Measurements from ENCODE around the gene TSPAN31.

TSPAN31 gene

DNA sequence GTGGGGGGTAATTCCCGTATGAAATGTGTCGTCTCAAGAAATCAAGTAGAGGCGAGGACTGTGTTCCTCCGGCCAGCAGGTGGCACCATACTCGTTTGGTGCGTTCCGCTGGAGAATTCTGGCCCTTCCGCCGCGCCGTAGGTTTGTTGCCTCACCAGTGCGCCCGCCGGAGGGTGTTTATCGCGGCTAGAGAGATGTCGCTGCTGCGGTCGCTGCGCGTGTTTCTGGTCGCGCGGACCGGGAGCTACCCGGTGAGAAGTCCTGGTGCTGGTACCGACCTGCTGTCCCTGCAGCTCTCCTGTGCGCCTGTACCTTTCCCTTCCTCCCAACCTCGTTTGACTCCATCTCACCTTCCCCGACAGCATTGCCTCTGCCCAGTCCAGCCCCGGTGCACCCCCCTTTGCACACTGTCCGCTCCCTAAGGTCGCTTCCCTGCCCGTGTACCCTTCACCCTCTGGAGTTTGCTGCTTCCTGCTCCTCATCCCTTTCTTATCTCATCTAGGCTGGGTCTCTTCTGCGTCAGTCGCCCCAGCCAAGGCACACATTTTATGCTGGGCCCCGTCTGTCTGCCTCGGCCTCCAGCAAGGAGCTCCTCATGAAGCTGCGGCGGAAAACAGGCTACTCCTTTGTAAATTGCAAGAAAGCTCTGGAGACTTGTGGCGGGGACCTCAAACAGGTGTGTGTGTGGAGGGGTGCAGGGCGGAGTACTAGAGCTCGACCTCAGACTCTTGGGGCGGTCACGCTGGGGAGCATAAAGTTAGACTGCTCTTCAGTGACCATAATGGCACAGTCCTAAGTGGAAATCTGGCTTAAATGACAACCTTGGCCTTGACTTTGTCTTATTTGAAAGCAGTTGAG, 38.0 kb downstream of the TSPAN31 start, which contains the start of gene TSFM:
TSS of gene TSFM (plus strand) at position 180 of the 858 bp plus-strand sequence. CDS start at position 195, 15 bp downstream.
- Histone ChIP-seq H2AFZ (ENCODE audit: low read length) (no peak within 1 kb of the TSS), H3K9ac (ENCODE audit: low read length) (peak within 1 kb of the TSS; percentile 91), H3K27me3 (ENCODE audit: insufficient read depth, low read length) (no peaks in the 10 kb centered on the region), H3K36me3 (ENCODE audit: insufficient read depth, low read length) (peaks cover 27% of the 10 kb centered on the region), H3K4me2 (ENCODE audit: low read length) (peak within 1 kb of the TSS; percentile 84), H3K4me3 (ENCODE audit: low read depth, low read length, poor library complexity, severe bottlenecking) (peak within 1 kb of the TSS; percentile 94), H3K9me3 (ENCODE audit: low read length) (no peaks in the 10 kb centered on the region), H3K9me2 (ENCODE audit: low read depth, low read length) (no peaks in the 10 kb centered on the region), H3K4me1 (ENCODE audit: insufficient read depth, low read length, severe bottlenecking) (peaks cover 16% of the 10 kb centered on the region), H3F3A (ENCODE audit: insufficient read depth, low read length) (no peaks in the 10 kb centered on the region), H3K27ac (ENCODE audit: low read depth, low read length, poor library complexity, severe bottlenecking) (no peak within 1 kb of the TSS), H4K20me1 (ENCODE audit: insufficient read depth, low read length) (no peaks in the 10 kb centered on the region), H3K79me2 (ENCODE audit: insufficient read depth, low read length) (peaks cover 12% of the 10 kb centered on the region)
- TF ChIP-seq EZH2 (IDR thresholded peaks at IDR 0.05; ENCODE audit: borderline replicate concordance, low read length): no peak
- TF ChIP-seq CTCF (IDR thresholded peaks at IDR 0.05; ENCODE audit: low read length): peak; percentile 89

DNA sequence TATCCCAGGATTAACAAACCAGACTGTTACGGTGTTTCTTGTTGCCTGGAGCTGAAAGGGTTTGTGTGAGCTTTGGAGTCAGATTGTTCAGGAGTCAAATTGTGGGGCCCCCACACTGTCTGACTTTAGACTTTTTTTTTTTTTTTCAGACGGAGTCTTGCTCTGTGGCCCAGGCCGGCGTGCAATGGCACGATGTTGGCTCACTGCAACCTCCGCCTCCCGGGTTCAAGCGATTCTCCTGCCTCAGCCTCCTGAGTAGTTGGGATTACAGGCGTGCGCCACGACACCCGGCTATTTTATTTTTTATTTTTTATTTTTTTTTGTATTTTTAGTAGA, 38.6 kb downstream of the TSPAN31 start:
- TF ChIP-seq EZH2 (IDR thresholded peaks at IDR 0.05; ENCODE audit: borderline replicate concordance, low read length) (no peak), CTCF (IDR thresholded peaks at IDR 0.05; ENCODE audit: low read length) (no peak)
- Histone ChIP-seq H2AFZ (ENCODE audit: low read length) (no peak overlapping the region), H4K20me1 (ENCODE audit: insufficient read depth, low read length) (no peaks in the 10 kb centered on the region), H3K9ac (ENCODE audit: low read length) (peak overlapping the region; percentile 91), H3K27me3 (ENCODE audit: insufficient read depth, low read length) (no peaks in the 10 kb centered on the region), H3K36me3 (ENCODE audit: insufficient read depth, low read length) (peaks cover 33% of the 10 kb centered on the region), H3K79me2 (ENCODE audit: insufficient read depth, low read length) (peaks cover 12% of the 10 kb centered on the region), H3K9me3 (ENCODE audit: low read length) (no peaks in the 10 kb centered on the region), H3K4me1 (ENCODE audit: insufficient read depth, low read length, severe bottlenecking) (peaks cover 16% of the 10 kb centered on the region), H3K4me3 (ENCODE audit: low read depth, low read length, poor library complexity, severe bottlenecking) (peak overlapping the region; percentile 94), H3K27ac (ENCODE audit: low read depth, low read length, poor library complexity, severe bottlenecking) (no peak overlapping the region), H3K4me2 (ENCODE audit: low read length) (peak overlapping the region; percentile 84), H3K9me2 (ENCODE audit: low read depth, low read length) (no peaks in the 10 kb centered on the region), H3F3A (ENCODE audit: insufficient read depth, low read length) (no peaks in the 10 kb centered on the region)

- TF ChIP-seq EZH2 (IDR thresholded peaks at IDR 0.05; ENCODE audit: borderline replicate concordance, low read length) (no peak), CTCF (IDR thresholded peaks at IDR 0.05; ENCODE audit: low read length) (no peak)
- Histone ChIP-seq H2AFZ (ENCODE audit: low read length) (no peak overlapping the region), H3K9me3 (ENCODE audit: low read length) (no peaks in the 10 kb centered on the region), H3K4me1 (ENCODE audit: insufficient read depth, low read length, severe bottlenecking) (peaks cover 16% of the 10 kb centered on the region), H3K27me3 (ENCODE audit: insufficient read depth, low read length) (no peaks in the 10 kb centered on the region), H3K4me2 (ENCODE audit: low read length) (no peak overlapping the region), H3K9ac (ENCODE audit: low read length) (no peak overlapping the region), H4K20me1 (ENCODE audit: insufficient read depth, low read length) (no peaks in the 10 kb centered on the region), H3F3A (ENCODE audit: insufficient read depth, low read length) (no peaks in the 10 kb centered on the region), H3K79me2 (ENCODE audit: insufficient read depth, low read length) (peaks cover 12% of the 10 kb centered on the region), H3K36me3 (ENCODE audit: insufficient read depth, low read length) (peaks cover 36% of the 10 kb centered on the region), H3K4me3 (ENCODE audit: low read depth, low read length, poor library complexity, severe bottlenecking) (no peak overlapping the region), H3K9me2 (ENCODE audit: low read depth, low read length) (no peaks in the 10 kb centered on the region), H3K27ac (ENCODE audit: low read depth, low read length, poor library complexity, severe bottlenecking) (no peak overlapping the region)
Measured at GRCh38 chr12:57783861-57784260, 39.0 kb downstream of the TSPAN31 start.
